ENCODE data around the gene GMCL1. TPM values are rescaled to one million over a fixed set of nuclear protein-coding genes. Genes with fewer than 3 reads are reported as not detected.

Gene GMCL1
- total and polyA plus RNA-seq, 9 of the 15 experiments (the other 6 are each of a cell fraction or from before 2014, with no cell fraction given): 7.0 to 27.3 (median 15.4) TPM

- TF ChIP-seq TOE1 (IDR thresholded peaks at IDR 0.05; ENCODE audit: borderline replicate concordance): 0 out of 2 replicates have a peak, but pooled peaks have one; percentile 13
- peak; percentile 86; the same call in 1 of the 2 replicates for TF ChIP-seq TOE1 (CRISPR knock-in tag; IDR thresholded peaks at IDR 0.05; ENCODE audit: borderline replicate concordance, low read depth)
- no peak for TF ChIP-seq STAT5B (CRISPR knock-in tag; IDR thresholded peaks at IDR 0.05)
- TF ChIP-seq HINFP (tag; conservative IDR thresholded peaks at IDR 0.05; ENCODE audit: low read depth): no peak; the same call in 1 of the 2 replicates
- no peak for TF ChIP-seq TRIM25 (IDR thresholded peaks at IDR 0.05; ENCODE audit: borderline replicate concordance)
- TF ChIP-seq KLF6 (CRISPR knock-in tag; IDR thresholded peaks at IDR 0.05; ENCODE audit: borderline replicate concordance): 0 out of 2 replicates have a peak, but pooled peaks have one; percentile 61
- no peak for TF ChIP-seq SRSF1 (IDR thresholded peaks at IDR 0.05; ENCODE audit: low read depth, low read length)
- no peak for TF ChIP-seq ZC3H11A (IDR thresholded peaks at IDR 0.05; ENCODE audit: low read depth, low read length)
- peak; percentile 92 for TF ChIP-seq GABPB1 (CRISPR knock-in tag; IDR thresholded peaks at IDR 0.05)
- TF ChIP-seq TAF9B (IDR thresholded peaks at IDR 0.05; ENCODE audit: partially characterized antibody): peak; percentile 85
- TF ChIP-seq IRF2 (CRISPR knock-in tag; IDR thresholded peaks at IDR 0.05): no peak
- TF ChIP-seq HNRNPL (IDR thresholded peaks at IDR 0.05; ENCODE audit: low read depth, low read length): no peak
- peak; percentile 82 for TF ChIP-seq ZNF431 (CRISPR knock-in tag; IDR thresholded peaks at IDR 0.05)
- peak; percentile 16; the same call in 1 of the 2 replicates for TF ChIP-seq SREBF1 (IDR thresholded peaks at IDR 0.05; ENCODE audit: borderline replicate concordance, low read depth, low read length)
- TF ChIP-seq KLF10 (CRISPR knock-in tag; IDR thresholded peaks at IDR 0.05): no peak
- TF ChIP-seq MTA2 (IDR thresholded peaks at IDR 0.05; ENCODE audit: low read depth): no peak
- peak; percentile 55; the same call in 1 of the 2 replicates for TF ChIP-seq SMAD4 (CRISPR knock-in tag; conservative IDR thresholded peaks at IDR 0.05)
- no peak for TF ChIP-seq RBM39 (optimal IDR thresholded peaks at IDR 0.05; ENCODE audit: low read depth, low read length)
- TF ChIP-seq MYC (IDR thresholded peaks at IDR 0.05; ENCODE audit: low read depth, low read length): peak; percentile 85
- TF ChIP-seq MYC (CRISPR knock-in tag; IDR thresholded peaks at IDR 0.05; ENCODE audit: borderline replicate concordance, low read depth): 0 out of 2 replicates have a peak, but pooled peaks have one; percentile 10
- TF ChIP-seq SIN3B (IDR thresholded peaks at IDR 0.05; ENCODE audit: low read depth): 0 out of 2 replicates have a peak, but pooled peaks have one; percentile 49
- no peak for TF ChIP-seq RAD51 (IDR thresholded peaks at IDR 0.05; ENCODE audit: borderline replicate concordance, low read depth)
- TF ChIP-seq SP1 (CRISPR knock-in tag; IDR thresholded peaks at IDR 0.05): peak; percentile 97
- no peak for TF ChIP-seq POLR3G (IDR thresholded peaks at IDR 0.05; ENCODE audit: extremely low read depth, insufficient read length, insufficient replicate concordance)
Observed at GRCh38 chr2:69829256-69830044, at the start of gene GMCL1 (continued).
